ENCODE measurements around the gene OPN5. TPM values are rescaled to one million over a fixed set of nuclear protein-coding genes. Genes with fewer than 3 reads are reported as not detected.

The OPN5 gene
- total RNA-seq, 2 donors from 2014 or later, result not detected

DNA sequence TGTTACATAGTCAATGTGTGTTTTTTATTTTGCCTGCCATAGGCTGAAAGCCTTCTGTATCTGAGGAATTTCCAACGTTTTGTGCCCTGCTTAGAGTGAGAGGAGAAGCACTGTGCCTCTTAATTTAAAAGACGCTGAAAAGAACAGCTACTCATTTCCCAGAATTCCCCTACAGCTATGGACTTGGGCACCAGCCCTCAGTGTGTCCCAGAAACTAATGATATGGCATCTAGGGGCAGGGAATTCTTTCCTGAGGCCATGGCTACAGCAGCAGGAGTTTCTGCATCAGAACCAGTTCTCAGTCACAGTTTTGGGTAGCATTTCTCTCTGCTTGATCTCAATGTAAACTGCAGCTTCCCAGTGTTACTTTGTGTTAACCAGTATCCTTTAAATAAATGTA, 20.2 kb downstream of the OPN5 start:
- no peak overlapping the region for H3K4me3 ChIP-seq (ENCODE audit: low read length)
- H3K9ac ChIP-seq (ENCODE audit: extremely low read depth, low read length, poor library complexity, severe bottlenecking), result no peak overlapping the region
- Mint-ChIP-seq H3K27ac (no peak overlapping the region), H3K9me3 (no peaks in the 10 kb centered on the region), H3K4me3 (no peak overlapping the region), H3K4me1 (peaks cover 3% of the 10 kb centered on the region), H3K36me3 (ENCODE audit: low read depth) (no peaks in the 10 kb centered on the region), H3K27me3 (ENCODE audit: insufficient read depth) (peaks cover 2% of the 10 kb centered on the region)
- 67% methylated on average over 2 of the region's 2 CpGs; no CpG with 5 or more reads in 1 of the 2 experiments for WGBS, 2 experiments (ENCODE audit: insufficient coverage in 1 of 2, insufficient read length in 1 of 2)
- H3K9me3 ChIP-seq (ENCODE audit: control insufficient read depth, low read length), result no peaks in the 10 kb centered on the region
- no peak overlapping the region for H3K27ac ChIP-seq (ENCODE audit: low read depth, low read length)
- H3K4me1 ChIP-seq (ENCODE audit: control insufficient read depth, insufficient read depth, low read length), result no peaks in the 10 kb centered on the region
- H3K27me3 ChIP-seq (ENCODE audit: control insufficient read depth, insufficient read depth, low read length, poor library complexity, severe bottlenecking), result no peaks in the 10 kb centered on the region
- H3K36me3 ChIP-seq (ENCODE audit: control insufficient read depth, insufficient read depth, low read length), result no peaks in the 10 kb centered on the region
- DNase-seq, result no peak
- TF ChIP-seq, protein P1, sequence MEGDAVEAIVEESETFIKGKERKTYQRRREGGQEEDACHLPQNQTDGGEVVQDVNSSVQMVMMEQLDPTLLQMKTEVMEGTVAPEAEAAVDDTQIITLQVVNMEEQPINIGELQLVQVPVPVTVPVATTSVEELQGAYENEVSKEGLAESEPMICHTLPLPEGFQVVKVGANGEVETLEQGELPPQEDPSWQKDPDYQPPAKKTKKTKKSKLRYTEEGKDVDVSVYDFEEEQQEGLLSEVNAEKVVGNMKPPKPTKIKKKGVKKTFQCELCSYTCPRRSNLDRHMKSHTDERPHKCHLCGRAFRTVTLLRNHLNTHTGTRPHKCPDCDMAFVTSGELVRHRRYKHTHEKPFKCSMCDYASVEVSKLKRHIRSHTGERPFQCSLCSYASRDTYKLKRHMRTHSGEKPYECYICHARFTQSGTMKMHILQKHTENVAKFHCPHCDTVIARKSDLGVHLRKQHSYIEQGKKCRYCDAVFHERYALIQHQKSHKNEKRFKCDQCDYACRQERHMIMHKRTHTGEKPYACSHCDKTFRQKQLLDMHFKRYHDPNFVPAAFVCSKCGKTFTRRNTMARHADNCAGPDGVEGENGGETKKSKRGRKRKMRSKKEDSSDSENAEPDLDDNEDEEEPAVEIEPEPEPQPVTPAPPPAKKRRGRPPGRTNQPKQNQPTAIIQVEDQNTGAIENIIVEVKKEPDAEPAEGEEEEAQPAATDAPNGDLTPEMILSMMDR (conservative IDR thresholded peaks at IDR 0.05), result no peak

DNA sequence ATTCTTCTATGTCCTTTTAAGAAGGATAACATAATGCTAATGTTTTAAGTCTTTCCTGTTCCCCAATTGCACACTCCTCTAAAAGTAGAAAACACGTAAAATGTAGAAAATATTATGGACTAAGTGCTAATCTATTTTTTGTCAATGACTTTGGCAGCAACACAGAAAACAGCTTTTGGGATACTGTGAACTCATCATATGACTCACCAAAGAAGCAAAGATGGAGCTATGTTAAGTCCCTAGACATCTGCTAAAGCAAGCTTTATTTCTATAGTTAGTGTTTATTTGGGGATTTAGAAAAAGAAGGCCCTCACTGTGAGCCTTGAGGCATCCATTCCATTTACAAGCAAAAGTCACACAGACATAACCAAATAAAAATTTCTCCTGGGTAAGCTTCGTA, 23.0 kb downstream of the OPN5 start:
- Mint-ChIP-seq H3K4me1 (peaks cover 3% of the 10 kb centered on the region), H3K27ac (no peak overlapping the region), H3K36me3 (ENCODE audit: low read depth) (no peaks in the 10 kb centered on the region), H3K4me3 (no peak overlapping the region), H3K27me3 (ENCODE audit: insufficient read depth) (peaks cover 7% of the 10 kb centered on the region), H3K9me3 (no peaks in the 10 kb centered on the region)
- H3K4me3 ChIP-seq (ENCODE audit: low read length), result no peak overlapping the region
- WGBS, 2 experiments (ENCODE audit: insufficient coverage in 1 of 2, insufficient read length in 1 of 2), result 97 to 100% methylated on average over 2 of the region's 2 CpGs
- H3K9me3 ChIP-seq (ENCODE audit: control insufficient read depth, low read length), result no peaks in the 10 kb centered on the region
- H3K27ac ChIP-seq (ENCODE audit: low read depth, low read length), result no peak overlapping the region
- TF ChIP-seq, protein P1 (conservative IDR thresholded peaks at IDR 0.05), result no peak
- no peak overlapping the region for H3K9ac ChIP-seq (ENCODE audit: extremely low read depth, low read length, poor library complexity, severe bottlenecking)
- no peak for DNase-seq
- H3K36me3 ChIP-seq (ENCODE audit: control insufficient read depth, insufficient read depth, low read length), result no peaks in the 10 kb centered on the region
- no peaks in the 10 kb centered on the region for H3K4me1 ChIP-seq (ENCODE audit: control insufficient read depth, insufficient read depth, low read length)
- no peaks in the 10 kb centered on the region for H3K27me3 ChIP-seq (ENCODE audit: control insufficient read depth, insufficient read depth, low read length, poor library complexity, severe bottlenecking)

DNA sequence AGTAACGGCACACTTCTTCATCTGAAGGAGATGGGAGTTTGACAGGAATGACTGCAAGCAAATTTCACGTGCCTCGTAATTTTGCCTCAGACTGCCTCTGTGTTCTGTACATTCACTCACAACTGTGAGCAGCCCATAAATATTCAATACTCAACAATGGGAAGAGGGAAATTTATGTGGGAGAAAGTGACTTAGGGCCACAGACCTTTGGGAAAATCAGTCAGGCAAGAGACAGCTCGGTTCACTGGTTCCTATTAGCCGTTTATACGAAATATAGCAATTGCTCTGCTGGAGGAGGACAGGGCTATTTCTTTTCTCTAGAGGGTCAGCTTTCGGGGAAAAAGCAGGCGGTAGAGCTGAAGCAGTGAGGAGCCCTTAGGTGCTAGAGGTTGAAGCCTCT, 28.0 kb downstream of the OPN5 start:
- Mint-ChIP-seq H3K4me3 (no peak overlapping the region), H3K36me3 (ENCODE audit: low read depth) (no peaks in the 10 kb centered on the region), H3K9me3 (no peaks in the 10 kb centered on the region), H3K27me3 (ENCODE audit: insufficient read depth) (peaks cover 5% of the 10 kb centered on the region), H3K27ac (no peak overlapping the region), H3K4me1 (peaks cover 4% of the 10 kb centered on the region)
- no peak for DNase-seq
- Histone ChIP-seq H3K36me3 (ENCODE audit: control insufficient read depth, insufficient read depth, low read length) (no peaks in the 10 kb centered on the region), H3K4me1 (ENCODE audit: control insufficient read depth, insufficient read depth, low read length) (peaks cover 4% of the 10 kb centered on the region), H3K27ac (ENCODE audit: low read depth, low read length) (no peak overlapping the region), H3K9me3 (ENCODE audit: control insufficient read depth, low read length) (no peaks in the 10 kb centered on the region), H3K27me3 (ENCODE audit: control insufficient read depth, insufficient read depth, low read length, poor library complexity, severe bottlenecking) (no peaks in the 10 kb centered on the region), H3K4me3 (ENCODE audit: low read length) (no peak overlapping the region), H3K9ac (ENCODE audit: extremely low read depth, low read length, poor library complexity, severe bottlenecking) (no peak overlapping the region)
- TF ChIP-seq, protein P1 (conservative IDR thresholded peaks at IDR 0.05), result no peak
- 92 to 97% methylated on average over 6 to 8 of the region's 8 CpGs for WGBS, 2 experiments (ENCODE audit: insufficient coverage in 1 of 2, insufficient read length in 1 of 2)
